A549 (cell line): ENCODE results near the gene SLC25A17.

Experiments
- CTCF ChIP-seq: fragments of >200 bp; sonication (Bioruptor Twin); formaldehyde crosslinking; IDR thresholded peaks from 3 replicates; pipeline ENCODE4 v1.5.1; 2016
- EP300 ChIP-seq, 2 experiments: fragments of >200 bp; sonication (Bioruptor Twin); formaldehyde crosslinking; IDR thresholded peaks; 2 replicates in 1 of 2; 3 replicates in 1 of 2; pipeline ENCODE4 v1.6.1; 2016 to 2017
- GATA3 ChIP-seq: IDR thresholded peaks from 2 replicates; pipeline ENCODE4 v1.6.1; 2012; ENCODE audit warnings: borderline replicate concordance
- MAZ ChIP-seq: fragments of 150-350 bp; IDR thresholded peaks from 2 replicates; pipeline ENCODE4 v1.6.1; 2014; ENCODE audit warnings: antibody characterized with exemption, low read depth, low read length, borderline replicate concordance
- RCOR1 ChIP-seq: fragments of 150-350 bp; IDR thresholded peaks from 2 replicates; pipeline ENCODE4 v1.6.1; 2014; ENCODE audit warnings: antibody characterized with exemption, low read length, low read depth

GRCh38 chr22:40720538-40721256 lies 98.4 kb downstream of the SLC25A17 start:
- no peak for TF ChIP-seq RCOR1
- no peak for TF ChIP-seq GATA3
- TF ChIP-seq EP300 (IDR thresholded peaks at IDR 0.05) = no peak
- no peak for TF ChIP-seq MAZ
- no peak for TF ChIP-seq CTCF
